ENCODE data around the gene GNB2. TPM values are rescaled to one million over a fixed set of nuclear protein-coding genes. Genes with fewer than 3 reads are reported as not detected.

GNB2 gene
- total and polyA plus RNA-seq, 4 donors = 37.6 to 133 (median 73.2) TPM

- WGBS = 91% methylated on average over 25 of the region's 25 CpGs
- no peak overlapping the region for H3K9ac ChIP-seq (ENCODE audit: low read depth in 1 of 2, low read length in 2 of 2)
- TF ChIP-seq JUND (IDR thresholded peaks at IDR 0.05) = no peak
- no peak for TF ChIP-seq GABPA (IDR thresholded peaks at IDR 0.05 in 1 of 2, conservative IDR thresholded peaks at IDR 0.05 in 1 of 2)
- peaks cover 0 to 3% (median 0%) of the 10 kb centered on the region in 4 donors for H3K4me1 ChIP-seq (ENCODE audit: control insufficient read depth in 4 of 4, insufficient read depth in 4 of 4, low read length in 3 of 4)
- H3K27ac ChIP-seq (ENCODE audit: low read depth in 1 of 2, low read length in 2 of 2) = no peak overlapping the region
- no peaks in the 10 kb centered on the region for H3K27me3 ChIP-seq (ENCODE audit: control insufficient read depth in 4 of 4, insufficient read depth in 4 of 4, low read length in 3 of 4)
- H3K9me3 ChIP-seq (ENCODE audit: control insufficient read depth in 4 of 4, low read length in 3 of 4) = no peaks in the 10 kb centered on the region
- H3K4me3 ChIP-seq (ENCODE audit: low read depth in 1 of 3, low read length in 3 of 3) = no peak overlapping the region
- peaks cover 13 to 74% (median 40%) of the 10 kb centered on the region in 4 donors for H3K36me3 ChIP-seq (ENCODE audit: control insufficient read depth in 4 of 4, insufficient read depth in 3 of 4, low read depth in 1 of 4, low read length in 3 of 4)
- no peak for DNase-seq (ENCODE audit: low spot score)
Measured at GRCh38 chr7:100682228-100682741, 8.7 kb downstream of the GNB2 start.

GRCh38 chr7:100682991-100683658 is 9.6 kb downstream of the GNB2 start:
- Histone ChIP-seq H3K9me3 (ENCODE audit: control insufficient read depth in 4 of 4, low read length in 3 of 4) (no peaks in the 10 kb centered on the region), H3K4me1 (ENCODE audit: control insufficient read depth in 4 of 4, insufficient read depth in 4 of 4, low read length in 3 of 4) (peaks cover 0 to 3% (median 0%) of the 10 kb centered on the region in 4 donors), H3K27ac (ENCODE audit: low read depth in 1 of 2, low read length in 2 of 2) (no peak overlapping the region), H3K36me3 (ENCODE audit: control insufficient read depth in 4 of 4, insufficient read depth in 3 of 4, low read depth in 1 of 4, low read length in 3 of 4) (peaks cover 8 to 70% (median 37%) of the 10 kb centered on the region in 4 donors), H3K9ac (ENCODE audit: low read depth in 1 of 2, low read length in 2 of 2) (no peak overlapping the region), H3K27me3 (ENCODE audit: control insufficient read depth in 4 of 4, insufficient read depth in 4 of 4, low read length in 3 of 4) (no peaks in the 10 kb centered on the region), H3K4me3 (ENCODE audit: low read depth in 1 of 3, low read length in 3 of 3) (no peak overlapping the region)
- WGBS = 90% methylated on average over 28 of the region's 28 CpGs
- DNase-seq (ENCODE audit: low spot score) = no peak
- no peak for TF ChIP-seq CTCF (IDR thresholded peaks at IDR 0.05; ENCODE audit: low read depth, low read length, missing input control)
- TF ChIP-seq FOXA1 (IDR thresholded peaks at IDR 0.05) = no peak
- TF ChIP-seq MAX (IDR thresholded peaks at IDR 0.05) = no peak
- TF ChIP-seq RXRA (IDR thresholded peaks at IDR 0.05) = no peak
- no peak for TF ChIP-seq JUND (IDR thresholded peaks at IDR 0.05)
- no peak for TF ChIP-seq GABPA (IDR thresholded peaks at IDR 0.05 in 1 of 2, conservative IDR thresholded peaks at IDR 0.05 in 1 of 2)
- TF ChIP-seq FOXA2 (IDR thresholded peaks at IDR 0.05) = no peak
- TF ChIP-seq NR2F2 (IDR thresholded peaks at IDR 0.05) = no peak
- no peak for TF ChIP-seq YY1 (IDR thresholded peaks at IDR 0.05)
- TF ChIP-seq ZBTB33 (IDR thresholded peaks at IDR 0.05) = no peak
- no peak for TF ChIP-seq REST (IDR thresholded peaks at IDR 0.05)
- no peak for TF ChIP-seq ATF3 (IDR thresholded peaks at IDR 0.05)
- TF ChIP-seq HNF4G (IDR thresholded peaks at IDR 0.05) = no peak
- no peak for TF ChIP-seq HNF4A (conservative IDR thresholded peaks at IDR 0.05)
- no peak for TF ChIP-seq RAD21 (IDR thresholded peaks at IDR 0.05)
- TF ChIP-seq SP1 (IDR thresholded peaks at IDR 0.05) = no peak
- no peak for TF ChIP-seq EGR1 (IDR thresholded peaks at IDR 0.05; ENCODE audit: low read depth in 2 of 2)
- TF ChIP-seq TAF1 (conservative IDR thresholded peaks at IDR 0.05) = no peak

Measured in liver (tissue), 9 donors.